ENCODE measurements around the gene GUCY1B1.

Gene GUCY1B1

GRCh38 chr4:155734951-155735350 is 23.9 kb upstream of the GUCY1B1 start:
- H3K36me3 ChIP-seq (ENCODE audit: control insufficient read depth, insufficient read depth, low read length): no peaks in the 10 kb centered on the region
- no peak overlapping the region for H3K4me2 ChIP-seq (ENCODE audit: low read length)
- no peaks in the 10 kb centered on the region for H3K9me3 ChIP-seq (ENCODE audit: control insufficient read depth, low read length)
- H3K27ac ChIP-seq: no peak overlapping the region
- no peak overlapping the region for H3K9ac ChIP-seq
- peaks cover 17% of the 10 kb centered on the region for H3K4me1 ChIP-seq
- no peaks in the 10 kb centered on the region for H3K79me2 ChIP-seq
- no peaks in the 10 kb centered on the region for H3K27me3 ChIP-seq (ENCODE audit: control insufficient read depth, insufficient read depth, low read length)
- no peak overlapping the region for H3K4me3 ChIP-seq (ENCODE audit: low read depth, low read length)
- H2AFZ ChIP-seq: no peak overlapping the region
- TF ChIP-seq CTCF (IDR thresholded peaks at IDR 0.05): no peak

- no peaks in the 10 kb centered on the region for H3K9me3 ChIP-seq (ENCODE audit: control insufficient read depth, low read length)
- no peak overlapping the region for H3K4me3 ChIP-seq (ENCODE audit: low read depth, low read length)
- peaks cover 18% of the 10 kb centered on the region for H3K4me1 ChIP-seq
- H3K27me3 ChIP-seq (ENCODE audit: control insufficient read depth, insufficient read depth, low read length): no peaks in the 10 kb centered on the region
- no peak overlapping the region for H3K27ac ChIP-seq
- no peaks in the 10 kb centered on the region for H3K36me3 ChIP-seq (ENCODE audit: control insufficient read depth, insufficient read depth, low read length)
- TF ChIP-seq CTCF (IDR thresholded peaks at IDR 0.05): no peak
- H3K4me2 ChIP-seq (ENCODE audit: low read length): no peak overlapping the region
- H3K9ac ChIP-seq: no peak overlapping the region
- H2AFZ ChIP-seq: no peak overlapping the region
- no peaks in the 10 kb centered on the region for H3K79me2 ChIP-seq
Measured at GRCh38 chr4:155735496-155735895, 23.3 kb upstream of the GUCY1B1 start.

- Histone ChIP-seq H3K4me2 (ENCODE audit: low read length) (no peak overlapping the region), H3K27me3 (ENCODE audit: control insufficient read depth, insufficient read depth, low read length) (no peaks in the 10 kb centered on the region), H3K4me1 (peaks cover 23% of the 10 kb centered on the region), H2AFZ (no peak overlapping the region), H3K9me3 (ENCODE audit: control insufficient read depth, low read length) (no peaks in the 10 kb centered on the region), H3K4me3 (ENCODE audit: low read depth, low read length) (no peak overlapping the region), H3K27ac (no peak overlapping the region), H3K79me2 (no peaks in the 10 kb centered on the region), H3K9ac (no peak overlapping the region), H3K36me3 (ENCODE audit: control insufficient read depth, insufficient read depth, low read length) (no peaks in the 10 kb centered on the region)
- no peak for TF ChIP-seq CTCF (IDR thresholded peaks at IDR 0.05)
Measured at GRCh38 chr4:155738548-155738947, 20.3 kb upstream of the GUCY1B1 start.

- Histone ChIP-seq H3K36me3 (ENCODE audit: control insufficient read depth, insufficient read depth, low read length) (no peaks in the 10 kb centered on the region), H3K27ac (no peak overlapping the region), H3K27me3 (ENCODE audit: control insufficient read depth, insufficient read depth, low read length) (no peaks in the 10 kb centered on the region), H3K9ac (no peak overlapping the region), H3K9me3 (ENCODE audit: control insufficient read depth, low read length) (no peaks in the 10 kb centered on the region), H3K4me1 (peaks cover 39% of the 10 kb centered on the region), H3K4me3 (ENCODE audit: low read depth, low read length) (no peak overlapping the region), H3K79me2 (no peaks in the 10 kb centered on the region), H2AFZ (no peak overlapping the region), H3K4me2 (ENCODE audit: low read length) (no peak overlapping the region)
- no peak for TF ChIP-seq CTCF (IDR thresholded peaks at IDR 0.05)
Measured at GRCh38 chr4:155741546-155741945, 17.3 kb upstream of the GUCY1B1 start.

GRCh38 chr4:155742310-155743015 is 16.4 kb upstream of the GUCY1B1 start:
- Histone ChIP-seq H3K9ac (no peak overlapping the region), H3K27ac (no peak overlapping the region), H2AFZ (no peak overlapping the region), H3K36me3 (ENCODE audit: control insufficient read depth, insufficient read depth, low read length) (no peaks in the 10 kb centered on the region), H3K4me1 (peaks cover 47% of the 10 kb centered on the region), H3K4me3 (ENCODE audit: low read depth, low read length) (no peak overlapping the region), H3K79me2 (no peaks in the 10 kb centered on the region), H3K9me3 (ENCODE audit: control insufficient read depth, low read length) (no peaks in the 10 kb centered on the region), H3K27me3 (ENCODE audit: control insufficient read depth, insufficient read depth, low read length) (no peaks in the 10 kb centered on the region), H3K4me2 (ENCODE audit: low read length) (no peak overlapping the region)
- no peak for TF ChIP-seq CTCF (IDR thresholded peaks at IDR 0.05)

All from parathyroid adenoma (tissue), 2 donors.